GM23248 (cell line): Measurements from ENCODE around the gene FUBP3. TPM values are rescaled to one million over a fixed set of nuclear protein-coding genes. Genes with fewer than 3 reads are reported as not detected.

ENCODE experiments used
- DNase-seq: peaks from one replicate; pipeline ENCODE4 v3.0.0-alpha.2; 2015
- H2AFZ ChIP-seq: fragments of 200-600 bp; sonication (generic); 2 replicates; pipeline ENCODE4 v1.6.1; 2016; ENCODE audit warnings: antibody characterized with exemption
- H3F3A ChIP-seq: fragments of 200-600 bp; sonication (generic); 2 replicates; pipeline ENCODE4 v1.6.1; 2016; ENCODE audit warnings: mild to moderate bottlenecking, antibody characterized with exemption, mixed run types; ENCODE audit not compliant: insufficient read depth
- H3K27ac ChIP-seq: fragments of 200-600 bp; sonication (generic); 2 replicates; pipeline ENCODE4 v1.5.1; 2016; ENCODE audit warnings: mild to moderate bottlenecking
- H3K27me3 ChIP-seq: fragments of 200-600 bp; sonication (generic); replicated peaks from 2 replicates; pipeline ENCODE4 v1.6.1; 2016; ENCODE audit warnings: mild to moderate bottlenecking; ENCODE audit not compliant: insufficient read depth
- H3K36me3 ChIP-seq: fragments of 200-600 bp; sonication (generic); 2 replicates; pipeline ENCODE4 v1.6.1; 2016; ENCODE audit warnings: low read depth, mild to moderate bottlenecking
- H3K4me1 ChIP-seq: fragments of 200-600 bp; sonication (generic); 2 replicates; pipeline ENCODE4 v1.6.1; 2016; ENCODE audit warnings: mild to moderate bottlenecking; ENCODE audit not compliant: insufficient read depth
- H3K4me2 ChIP-seq: fragments of 200-600 bp; sonication (generic); one replicate; pipeline ENCODE4 v1.6.1; 2016; ENCODE audit warnings: mild to moderate bottlenecking; ENCODE audit not compliant: unreplicated experiment
- H3K4me3 ChIP-seq: fragments of 200-600 bp; sonication (generic); 2 replicates; pipeline ENCODE4 v1.5.1; 2016; ENCODE audit warnings: mild to moderate bottlenecking
- H3K79me2 ChIP-seq: fragments of 200-600 bp; sonication (generic); 2 replicates; pipeline ENCODE4 v1.6.1; 2016; ENCODE audit warnings: mild to moderate bottlenecking; ENCODE audit not compliant: insufficient read depth
- H3K9ac ChIP-seq: fragments of 200-600 bp; sonication (generic); 2 replicates; pipeline ENCODE4 v1.6.1; 2016; ENCODE audit warnings: mild to moderate bottlenecking
- H3K9me2 ChIP-seq: fragments of 200-600 bp; sonication (generic); 2 replicates; pipeline ENCODE4 v1.6.1; 2016; ENCODE audit warnings: mixed run types, mild to moderate bottlenecking, moderate library complexity; ENCODE audit not compliant: insufficient read depth
- H3K9me3 ChIP-seq: fragments of 200-600 bp; sonication (generic); one replicate; pipeline ENCODE4 v1.6.1; 2017; ENCODE audit warnings: low read depth
- H4K20me1 ChIP-seq: fragments of 200-600 bp; sonication (generic); 2 replicates; pipeline ENCODE4 v1.6.0; 2016; ENCODE audit not compliant: insufficient read depth
- EZH2 ChIP-seq: fragments of 200-600 bp; sonication (generic); IDR thresholded peaks from 2 replicates; pipeline ENCODE4 v1.6.1; 2018; ENCODE audit warnings: antibody characterized with exemption, mild to moderate bottlenecking; ENCODE audit not compliant: insufficient read depth, poor library complexity, severe bottlenecking
- EZH2phosphoT487 ChIP-seq: fragments of 200-600 bp; sonication (generic); IDR thresholded peaks from 2 replicates; pipeline ENCODE4 v1.6.1; 2018; ENCODE audit warnings: antibody characterized with exemption, moderate library complexity, mild to moderate bottlenecking, low read depth; ENCODE audit not compliant: insufficient read depth
- WGBS, 2 experiments: methylation state at CpG; one replicate each; pipeline ENCODE4 v1.1.6; 2015 to 2017; ENCODE audit warnings: low lambda C conversion rate in 2 of 2, low coverage in 1 of 2; ENCODE audit errors: missing lambda C conversion rate in 2 of 2; 5-methylcytosine and 5-hydroxymethylcytosine counted together
- in situ Hi-C: fragments of 300-500 bp; cut with MboI; formaldehyde crosslinking; loops from 2 replicates; pipeline ENCODE4 v1.15.0; 2020
- polyA plus RNA-seq: library from polyadenylated mRNA; unstranded; fragments of >200 nt; fragmentation: Nextera tagmentation; extraction: Ambion mirVana; gene quantifications from 2 replicates; pipeline ENCODE4 v1.2.1, GENCODE V29; 2016
- total RNA-seq: library from RNA; depleted of rRNA; stranded (reverse); fragments of >200 nt; shearing (Covaris generic); gene quantifications from 2 replicates; pipeline ENCODE4 v1.2.3, GENCODE V29; 2014

FUBP3 gene
- total and polyA plus RNA-seq, 2 experiments from 2014 or later = 53.5 to 55.8 TPM

GRCh38 chr9:130667120-130667435 is 87.7 kb downstream of the FUBP3 start:
- Histone ChIP-seq H3K9ac (no peak overlapping the region), H3K27ac (no peak overlapping the region), H3K4me3 (no peak overlapping the region), H3F3A (no peaks in the 10 kb centered on the region), H3K4me1 (no peaks in the 10 kb centered on the region), H3K4me2 (no peak overlapping the region), H3K27me3 (peaks cover 55% of the 10 kb centered on the region), H3K9me3 (no peaks in the 10 kb centered on the region), H4K20me1 (no peaks in the 10 kb centered on the region), H3K36me3 (no peaks in the 10 kb centered on the region), H3K9me2 (no peaks in the 10 kb centered on the region), H2AFZ (no peak overlapping the region), H3K79me2 (no peaks in the 10 kb centered on the region)
- in situ Hi-C loops = no loop called here
- no peak for TF ChIP-seq EZH2
- no peak for TF ChIP-seq EZH2phosphoT487
- 28 to 29% methylated on average over 3 to 4 of the region's 4 CpGs for WGBS, 2 experiments
- no peak for DNase-seq

DNA sequence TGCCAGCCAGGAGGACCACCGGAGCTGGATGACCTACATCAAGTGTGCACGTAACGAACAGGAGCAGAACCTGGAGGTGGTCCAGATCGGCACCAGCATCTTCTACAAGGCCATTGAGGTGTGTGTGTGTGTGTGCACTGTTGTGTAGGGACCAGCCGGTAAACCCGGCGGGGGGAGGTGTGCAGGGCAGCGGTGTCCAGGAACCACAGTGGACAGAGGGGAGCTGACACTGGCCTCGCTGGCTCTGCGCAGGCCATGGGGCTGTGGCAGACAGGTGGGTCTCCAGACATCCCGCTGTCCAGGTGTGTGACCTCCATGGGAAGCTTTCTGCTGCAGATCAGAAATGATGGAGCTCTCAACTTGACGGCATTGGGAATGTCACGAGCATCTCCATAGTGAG is 88.8 kb downstream of the FUBP3 start:
- Histone ChIP-seq H3K9me3 (no peaks in the 10 kb centered on the region), H3K36me3 (no peaks in the 10 kb centered on the region), H3K4me1 (no peaks in the 10 kb centered on the region), H3F3A (no peaks in the 10 kb centered on the region), H2AFZ (no peak overlapping the region), H3K9me2 (no peaks in the 10 kb centered on the region), H3K27me3 (peaks cover 44% of the 10 kb centered on the region), H3K27ac (no peak overlapping the region), H4K20me1 (no peaks in the 10 kb centered on the region), H3K79me2 (no peaks in the 10 kb centered on the region), H3K9ac (no peak overlapping the region), H3K4me3 (no peak overlapping the region), H3K4me2 (no peak overlapping the region)
- DNase-seq = no peak
- no peak for TF ChIP-seq EZH2phosphoT487
- TF ChIP-seq EZH2 = no peak
- 90 to 92% methylated on average over 13 of the region's 13 CpGs for WGBS, 2 experiments
- in situ Hi-C loops = no loop called here

DNA sequence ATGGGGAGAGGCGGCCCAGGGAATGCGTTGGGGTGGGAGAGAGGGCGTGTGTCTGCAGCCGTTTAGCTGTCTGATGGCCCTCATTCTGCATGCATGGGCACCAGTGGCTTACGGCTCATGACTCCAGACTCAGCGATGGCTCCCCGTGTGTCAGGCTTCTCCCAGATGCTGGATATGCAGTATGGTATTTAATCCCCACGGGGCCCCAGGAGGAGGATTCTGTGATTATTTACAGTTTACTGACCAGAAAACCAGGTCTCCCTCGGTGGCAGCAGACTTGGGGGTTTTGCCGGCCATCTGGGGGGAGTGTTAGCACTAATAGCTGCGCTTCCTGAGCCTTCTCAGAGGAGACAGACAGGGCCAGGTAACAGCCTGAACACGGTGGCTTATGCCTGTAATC is 89.3 kb downstream of the FUBP3 start:
- Histone ChIP-seq H3K4me2 (no peak overlapping the region), H3K9me3 (no peaks in the 10 kb centered on the region), H3K27ac (no peak overlapping the region), H3K9me2 (no peaks in the 10 kb centered on the region), H3K4me3 (no peak overlapping the region), H3K4me1 (no peaks in the 10 kb centered on the region), H3K36me3 (no peaks in the 10 kb centered on the region), H3F3A (no peaks in the 10 kb centered on the region), H4K20me1 (no peaks in the 10 kb centered on the region), H3K9ac (no peak overlapping the region), H3K79me2 (no peaks in the 10 kb centered on the region), H2AFZ (no peak overlapping the region), H3K27me3 (peaks cover 39% of the 10 kb centered on the region)
- 72% methylated on average over 12 of the region's 12 CpGs for WGBS, 2 experiments
- in situ Hi-C loops = no loop called here
- no peak for DNase-seq
- TF ChIP-seq EZH2phosphoT487 = no peak
- TF ChIP-seq EZH2 = no peak

DNA sequence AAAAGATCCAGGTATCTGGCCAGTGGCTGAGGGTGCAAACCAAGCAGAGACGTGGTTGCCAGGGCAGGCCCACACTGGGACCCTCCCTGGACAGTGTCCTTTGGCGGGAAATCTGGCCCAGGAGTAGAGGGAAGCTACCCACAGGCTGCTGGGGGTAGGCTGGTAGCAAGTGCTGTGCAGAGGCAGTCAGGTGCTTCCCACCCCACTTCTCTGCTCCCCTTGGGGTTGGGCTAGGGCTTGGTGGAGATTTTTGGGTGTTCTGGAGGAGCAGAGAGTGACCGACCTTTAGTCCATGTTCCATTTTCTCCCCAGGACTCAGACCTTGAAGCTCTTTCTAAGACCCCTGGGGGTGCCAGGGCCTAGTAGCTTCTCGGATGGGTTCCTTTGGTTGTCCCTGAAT is 90.6 kb downstream of the FUBP3 start:
- 91 to 95% methylated on average over 4 of the region's 4 CpGs for WGBS, 2 experiments
- in situ Hi-C loops = no loop called here
- Histone ChIP-seq H3K9me3 (no peaks in the 10 kb centered on the region), H3K27ac (no peak overlapping the region), H3K79me2 (no peaks in the 10 kb centered on the region), H3K9ac (no peak overlapping the region), H3K9me2 (no peaks in the 10 kb centered on the region), H3K4me2 (no peak overlapping the region), H4K20me1 (no peaks in the 10 kb centered on the region), H3K36me3 (no peaks in the 10 kb centered on the region), H2AFZ (no peak overlapping the region), H3F3A (no peaks in the 10 kb centered on the region), H3K4me3 (no peak overlapping the region), H3K27me3 (peaks cover 26% of the 10 kb centered on the region), H3K4me1 (no peaks in the 10 kb centered on the region)
- TF ChIP-seq EZH2phosphoT487 = no peak
- TF ChIP-seq EZH2 = no peak
- no peak for DNase-seq

DNA sequence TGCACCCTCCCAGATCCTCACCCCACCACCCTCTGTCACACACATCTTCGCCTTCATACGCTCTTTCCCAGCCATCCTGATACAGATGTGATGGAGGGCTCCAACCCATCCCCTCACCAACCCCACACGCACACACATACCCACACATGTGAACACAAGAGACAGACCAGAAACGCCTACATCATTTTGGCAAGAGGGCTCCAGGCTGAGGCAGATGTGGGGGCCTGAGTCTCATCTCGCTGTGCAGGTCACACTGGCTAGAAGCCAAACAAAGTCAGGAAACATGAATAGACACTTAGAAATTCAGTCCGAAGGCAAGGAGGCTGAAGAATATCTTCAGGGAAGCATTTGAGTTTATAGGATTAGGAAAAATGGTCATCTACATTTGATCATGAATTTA is 91.3 kb downstream of the FUBP3 start:
- no peaks in the 10 kb centered on the region for H3K9me3 ChIP-seq
- no peaks in the 10 kb centered on the region for H3F3A ChIP-seq
- H3K4me1 ChIP-seq = no peaks in the 10 kb centered on the region
- H3K36me3 ChIP-seq = no peaks in the 10 kb centered on the region
- in situ Hi-C loops = no loop called here
- no peaks in the 10 kb centered on the region for H3K79me2 ChIP-seq
- DNase-seq = no peak
- H4K20me1 ChIP-seq = no peaks in the 10 kb centered on the region
- H3K27me3 ChIP-seq = peaks cover 21% of the 10 kb centered on the region
- no peak overlapping the region for H3K27ac ChIP-seq
- 90 to 93% methylated on average over 6 of the region's 6 CpGs for WGBS, 2 experiments
- no peak overlapping the region for H3K4me2 ChIP-seq
- TF ChIP-seq EZH2 (no peak), EZH2phosphoT487 (no peak)
- no peak overlapping the region for H3K4me3 ChIP-seq
- no peak overlapping the region for H3K9ac ChIP-seq
- H3K9me2 ChIP-seq = no peaks in the 10 kb centered on the region
- no peak overlapping the region for H2AFZ ChIP-seq
